Breast epithelium (tissue), 4 donors: ENCODE measurements around the gene ADAMTS2. TPM values are rescaled to one million over a fixed set of nuclear protein-coding genes. Genes with fewer than 3 reads are reported as not detected.

Source experiments
- DNase-seq, 2 donors: peaks; one replicate each; pipeline ENCODE4 v3.0.0-alpha.2; 2019; ENCODE audit warnings: low spot score in 2 of 2
- H3K27ac ChIP-seq, 2 donors: fragments of 200-600 bp; sonication (generic) in 1 of 2; one replicate each; pipeline ENCODE4 v1.5.1; 2016 to 2019; ENCODE audit warnings: mild to moderate bottlenecking in 1 of 2
- H3K27me3 ChIP-seq, 2 donors: fragments of 200-600 bp; sonication (generic) in 1 of 2; one replicate each; pipeline versions ENCODE4 v1.5.1 to v1.6.0; 2017 to 2019; ENCODE audit warnings: control low read depth in 1 of 2, mild to moderate bottlenecking in 1 of 2
- H3K36me3 ChIP-seq: fragments of 200-600 bp; one replicate; pipeline ENCODE4 v1.5.1; 2019
- H3K4me1 ChIP-seq, 2 donors: fragments of 200-600 bp; sonication (generic); one replicate each; pipeline ENCODE4 v1.5.1; 2016 to 2019; ENCODE audit warnings: control low read depth in 1 of 2
- H3K4me3 ChIP-seq, 3 donors: fragments of 200-600 bp; sonication (generic); 1 replicate in 2 of 3; 2 replicates in 1 of 3; pipeline ENCODE4 v1.5.1; 2016 to 2019; ENCODE audit warnings: mild to moderate bottlenecking in 3 of 3, moderate library complexity in 2 of 3
- H3K9me3 ChIP-seq, 2 donors: fragments of 200-600 bp; sonication (generic) in 1 of 2; one replicate each; pipeline ENCODE4 v1.5.1; 2016 to 2019; ENCODE audit warnings: control low read depth in 1 of 2
- CTCF ChIP-seq, 3 donors: fragments of 450-650 bp; IDR thresholded peaks; one replicate each; pipeline ENCODE4 v1.5.1; 2016 to 2017; ENCODE audit warnings: antibody characterized with exemption in 3 of 3, mild to moderate bottlenecking in 3 of 3, moderate library complexity in 3 of 3
- POLR2A ChIP-seq: fragments of 450-650 bp; IDR thresholded peaks from one replicate; pipeline ENCODE4 v1.6.1; 2016; ENCODE audit warnings: antibody characterized with exemption, mild to moderate bottlenecking, moderate library complexity
- POLR2AphosphoS5 ChIP-seq, 3 donors: sonication (generic); formaldehyde crosslinking; IDR thresholded peaks; one replicate each; pipeline ENCODE4 v1.6.1; 2017; ENCODE audit warnings: antibody characterized with exemption in 3 of 3
- intact Hi-C: fragments of 100-400 bp; cut with DNase I; formaldehyde crosslinking; loops from one replicate; pipeline ENCODE4 v1.15.1; 2023; ENCODE audit warnings: low total_unique reads
- total RNA-seq, 3 donors: library from RNA; depleted of rRNA; stranded (reverse); fragments of >200 nt; gene quantifications; one replicate each; pipeline ENCODE4 v1.1.0, GENCODE V29; 2016

The ADAMTS2 gene
- total RNA-seq, 3 donors from 2014 or later: 11.3 to 51.8 (median 19.7) TPM

DNA sequence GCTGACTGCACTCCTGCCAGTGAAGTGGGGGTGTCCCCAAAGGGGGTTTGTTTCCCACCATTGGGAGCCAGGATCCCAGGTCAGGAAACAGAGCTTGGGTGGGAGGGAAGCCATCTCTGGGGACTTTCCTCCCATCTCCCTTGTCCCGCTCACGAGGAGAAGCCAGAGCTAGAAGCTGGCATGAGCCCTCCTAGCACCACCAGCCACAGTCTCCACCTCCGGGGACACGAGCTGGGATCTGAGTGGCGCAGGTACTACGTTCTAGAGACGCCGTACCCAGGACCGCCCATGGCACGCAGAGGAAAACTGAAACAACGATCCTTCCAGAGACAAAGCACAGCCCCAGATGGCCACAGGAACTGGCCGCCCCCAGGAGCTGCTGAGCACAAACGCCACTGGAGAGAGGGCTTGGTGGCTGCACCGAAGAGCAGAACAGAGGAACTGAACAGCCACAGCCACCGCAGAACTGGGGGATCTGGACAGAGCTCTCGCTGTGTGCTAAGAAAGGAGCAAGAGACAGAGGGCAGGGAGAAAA is 29.8 kb downstream of the ADAMTS2 start:
- no peak for DNase-seq
- Histone ChIP-seq H3K36me3 (no peaks in the 10 kb centered on the region), H3K27me3 (no peaks in the 10 kb centered on the region), H3K4me3 (no peak overlapping the region), H3K4me1 (peaks cover 0 to 6% of the 10 kb centered on the region in 2 donors), H3K9me3 (peaks cover 7 to 8% of the 10 kb centered on the region in 2 donors), H3K27ac (peak overlapping the region; percentile 79 to 90)
- intact Hi-C loops: no loop called here
- TF ChIP-seq CTCF (IDR thresholded peaks at IDR 0.05) (no peak), POLR2AphosphoS5 (IDR thresholded peaks at IDR 0.05) (no peak), POLR2A (no peak)

DNA sequence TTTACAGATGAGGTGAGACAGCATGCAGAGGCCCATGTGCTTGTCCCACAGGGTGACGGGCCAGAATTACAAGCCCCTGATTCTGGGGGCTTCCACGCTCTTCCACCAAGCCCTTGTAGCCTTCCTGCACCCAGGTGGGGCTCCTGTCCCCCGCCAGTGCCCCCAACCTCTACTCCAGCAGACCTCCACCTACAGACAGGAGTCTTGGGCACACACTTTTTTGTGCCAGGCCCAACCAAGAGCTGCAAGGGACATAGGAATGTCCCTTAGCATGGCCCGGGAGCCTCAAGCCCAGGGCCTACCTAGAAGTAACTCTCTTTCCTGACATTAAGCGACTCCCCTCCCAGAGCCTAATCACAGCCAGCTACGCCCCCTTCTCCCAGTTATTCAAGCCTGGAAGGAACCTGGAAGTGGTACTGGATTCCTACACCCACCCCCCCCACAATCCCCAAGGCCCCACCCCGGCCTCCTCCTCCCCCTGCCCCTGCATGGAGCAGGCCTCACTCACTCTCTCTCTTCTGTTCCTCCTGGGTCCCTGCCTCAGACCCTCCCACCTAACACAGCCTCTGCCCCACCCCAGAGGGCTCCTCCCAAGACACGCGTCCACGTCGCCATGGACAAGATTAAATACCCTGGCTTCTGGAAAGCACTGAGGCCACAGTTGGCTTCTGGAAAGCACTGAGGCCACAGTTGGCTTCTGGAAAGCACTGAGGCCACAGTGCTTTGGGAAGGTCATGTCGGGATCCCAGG is 30.5 kb downstream of the ADAMTS2 start:
- H3K27ac ChIP-seq: peak overlapping the region; percentile 79 to 90
- no peak for DNase-seq
- H3K4me3 ChIP-seq: peak overlapping the region in 2 of 3 donors; percentile 28 to 54
- peaks cover 0 to 6% of the 10 kb centered on the region in 2 donors for H3K4me1 ChIP-seq
- H3K9me3 ChIP-seq: peaks cover 7 to 8% of the 10 kb centered on the region in 2 donors
- intact Hi-C loops: no loop called here
- H3K27me3 ChIP-seq: no peaks in the 10 kb centered on the region
- no peaks in the 10 kb centered on the region for H3K36me3 ChIP-seq
- TF ChIP-seq POLR2A (no peak), POLR2AphosphoS5 (IDR thresholded peaks at IDR 0.05) (no peak), CTCF (IDR thresholded peaks at IDR 0.05) (no peak)

GRCh38 chr5:179313849-179314521 is 31.3 kb downstream of the ADAMTS2 start:
- intact Hi-C loops: no loop called here
- TF ChIP-seq POLR2A (no peak), CTCF (IDR thresholded peaks at IDR 0.05) (no peak), POLR2AphosphoS5 (IDR thresholded peaks at IDR 0.05) (peak in 2 of 3 donors; percentile 27 to 49)
- Histone ChIP-seq H3K4me3 (peak overlapping the region in 2 of 3 donors; percentile 28 to 54), H3K4me1 (peaks cover 0 to 6% of the 10 kb centered on the region in 2 donors), H3K27ac (peak overlapping the region; percentile 79 to 90), H3K27me3 (no peaks in the 10 kb centered on the region), H3K9me3 (peaks cover 7 to 8% of the 10 kb centered on the region in 2 donors), H3K36me3 (no peaks in the 10 kb centered on the region)
- peak; percentile 68 to 79 for DNase-seq

- intact Hi-C loops: no loop called here
- TF ChIP-seq CTCF (IDR thresholded peaks at IDR 0.05): no peak
- TF ChIP-seq POLR2AphosphoS5 (IDR thresholded peaks at IDR 0.05): no peak
- no peak for TF ChIP-seq POLR2A
- H3K27me3 ChIP-seq: no peaks in the 10 kb centered on the region
- peaks cover 0 to 6% of the 10 kb centered on the region in 2 donors for H3K4me1 ChIP-seq
- H3K36me3 ChIP-seq: no peaks in the 10 kb centered on the region
- no peak overlapping the region for H3K4me3 ChIP-seq
- no peak overlapping the region for H3K27ac ChIP-seq
- DNase-seq: no peak
- H3K9me3 ChIP-seq: peaks cover 7 to 8% of the 10 kb centered on the region in 2 donors
Measured at GRCh38 chr5:179312557-179313235, 32.6 kb downstream of the ADAMTS2 start.
